H1 (cell line): ENCODE results near the gene EPHA6.
"Not testable (repeated sequence)": the region's sequence is repeated elsewhere in the genome, so short reads cannot be mapped to it uniquely, and the experiment has no call there.

ENCODE experiments used
- BACH1 ChIP-seq: IDR thresholded peaks from 2 replicates; pipeline ENCODE4 v1.6.1; 2012; ENCODE audit warnings: low read length, improper control_type of control experiment
- CBX5 ChIP-seq: fragments of 300-800, 300-1000 bp; sonication (generic); IDR thresholded peaks from 2 replicates; pipeline ENCODE4 v1.7.1; 2016; ENCODE audit warnings: antibody characterized with exemption, low read length, low read depth
- CREB1 ChIP-seq: IDR thresholded peaks from 2 replicates; pipeline ENCODE4 v1.6.1; 2012; ENCODE audit warnings: inconsistent platforms
- EP300 ChIP-seq, 2 experiments: IDR thresholded peaks; 1 replicate in 1 of 2; 2 replicates in 1 of 2; pipeline ENCODE4 v1.6.1; 2011 to 2012; ENCODE audit warnings: low read depth in 2 of 2, low read length in 2 of 2, mild to moderate bottlenecking in 2 of 2, borderline replicate concordance in 1 of 2, inconsistent platforms in 1 of 2, moderate library complexity in 1 of 2
- HDAC6 ChIP-seq: IDR thresholded peaks from one replicate; pipeline ENCODE4 v1.7.1; 2012; ENCODE audit warnings: low read depth, mild to moderate bottlenecking, inconsistent platforms, low read length, moderate library complexity
- POLR2AphosphoS5 ChIP-seq: IDR thresholded peaks from 2 replicates; pipeline ENCODE4 v1.6.1; 2011; ENCODE audit warnings: low read depth, low read length
- RAD21 ChIP-seq, 2 experiments: IDR thresholded peaks in 1 of 2; conservative IDR thresholded peaks in 1 of 2; 2 replicates each; pipeline ENCODE4 v1.6.1; 2011; ENCODE audit warnings: low read depth in 2 of 2, low read length in 2 of 2, improper control_type of control experiment in 1 of 2, inconsistent platforms in 1 of 2, mild to moderate bottlenecking in 1 of 2, moderate library complexity in 1 of 2
- SIRT6 ChIP-seq: IDR thresholded peaks from one replicate; pipeline ENCODE4 v1.7.1; 2012; ENCODE audit warnings: low read length, inconsistent platforms
- SP1 ChIP-seq: IDR thresholded peaks from 2 replicates; pipeline ENCODE4 v1.6.1; 2011; ENCODE audit warnings: low read depth, low read length
- TEAD4 ChIP-seq: IDR thresholded peaks from 2 replicates; pipeline ENCODE4 v1.6.1; 2012; ENCODE audit warnings: low read depth, low read length, inconsistent platforms, mixed read lengths
- TF ChIP-seq, protein P1 (sequence below), 3 experiments: IDR thresholded peaks; 1 replicate in 2 of 3; 2 replicates in 1 of 3; pipeline versions ENCODE4 v1.5.1 to v1.6.1; 2011; ENCODE audit warnings: low read length in 3 of 3, mild to moderate bottlenecking in 3 of 3, inconsistent platforms in 2 of 3, low read depth in 1 of 3, moderate library complexity in 1 of 3; ENCODE audit not compliant: insufficient read depth in 1 of 3; ENCODE audit errors: control extremely low read depth in 1 of 3
- TF ChIP-seq, protein P2 (sequence below): IDR thresholded peaks from 2 replicates; pipeline ENCODE4 v1.6.1; 2011; ENCODE audit warnings: low read depth, mild to moderate bottlenecking, low read length; ENCODE audit not compliant: insufficient read depth

DNA sequence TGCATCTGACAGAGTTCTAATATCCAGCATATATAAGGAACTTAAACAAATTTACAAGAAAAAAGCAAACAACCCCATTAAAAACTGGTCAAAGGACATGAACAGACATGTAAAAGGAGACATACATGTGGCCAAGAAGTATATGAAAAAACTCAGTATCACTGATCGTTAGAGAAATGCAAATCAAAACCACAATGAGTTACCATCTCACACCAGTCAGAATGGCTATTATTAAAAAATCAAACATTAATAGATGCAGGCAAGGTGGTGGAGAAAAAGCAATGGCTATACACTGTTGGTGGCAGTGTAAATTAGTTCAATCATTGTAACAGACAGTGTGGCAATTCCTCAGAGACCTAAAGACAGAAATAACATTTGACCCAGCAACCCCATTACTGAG lies 806.1 kb downstream of the EPHA6 start:
- not testable (repeated sequence) for TF ChIP-seq POLR2AphosphoS5; SP1; BACH1; SIRT6; RAD21 (IDR thresholded peaks at IDR 0.05 in 1 of 2, conservative IDR thresholded peaks at IDR 0.05 in 1 of 2; ENCODE audit: low read depth in 2 of 2, low read length in 2 of 2); EP300 (IDR thresholded peaks at IDR 0.05; ENCODE audit: borderline replicate concordance in 1 of 2, low read depth in 2 of 2, low read length in 2 of 2); HDAC6; TEAD4; CBX5; CREB1
- TF ChIP-seq, protein P1, sequence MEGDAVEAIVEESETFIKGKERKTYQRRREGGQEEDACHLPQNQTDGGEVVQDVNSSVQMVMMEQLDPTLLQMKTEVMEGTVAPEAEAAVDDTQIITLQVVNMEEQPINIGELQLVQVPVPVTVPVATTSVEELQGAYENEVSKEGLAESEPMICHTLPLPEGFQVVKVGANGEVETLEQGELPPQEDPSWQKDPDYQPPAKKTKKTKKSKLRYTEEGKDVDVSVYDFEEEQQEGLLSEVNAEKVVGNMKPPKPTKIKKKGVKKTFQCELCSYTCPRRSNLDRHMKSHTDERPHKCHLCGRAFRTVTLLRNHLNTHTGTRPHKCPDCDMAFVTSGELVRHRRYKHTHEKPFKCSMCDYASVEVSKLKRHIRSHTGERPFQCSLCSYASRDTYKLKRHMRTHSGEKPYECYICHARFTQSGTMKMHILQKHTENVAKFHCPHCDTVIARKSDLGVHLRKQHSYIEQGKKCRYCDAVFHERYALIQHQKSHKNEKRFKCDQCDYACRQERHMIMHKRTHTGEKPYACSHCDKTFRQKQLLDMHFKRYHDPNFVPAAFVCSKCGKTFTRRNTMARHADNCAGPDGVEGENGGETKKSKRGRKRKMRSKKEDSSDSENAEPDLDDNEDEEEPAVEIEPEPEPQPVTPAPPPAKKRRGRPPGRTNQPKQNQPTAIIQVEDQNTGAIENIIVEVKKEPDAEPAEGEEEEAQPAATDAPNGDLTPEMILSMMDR (IDR thresholded peaks at IDR 0.05; ENCODE audit: control extremely low read depth in 1 of 3, insufficient read depth in 1 of 3, low read depth in 1 of 3, low read length in 3 of 3) = not testable (repeated sequence)
- TF ChIP-seq, protein P2, sequence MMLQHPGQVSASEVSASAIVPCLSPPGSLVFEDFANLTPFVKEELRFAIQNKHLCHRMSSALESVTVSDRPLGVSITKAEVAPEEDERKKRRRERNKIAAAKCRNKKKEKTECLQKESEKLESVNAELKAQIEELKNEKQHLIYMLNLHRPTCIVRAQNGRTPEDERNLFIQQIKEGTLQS = not testable (repeated sequence)
